SK-N-MC (cell line): ENCODE measurements around the gene XIAP.

Experiments used
- EZH2 ChIP-seq: fragments of 200-600 bp; sonication (generic); IDR thresholded peaks from one replicate; pipeline ENCODE4 v1.6.1; 2017; ENCODE audit warnings: antibody characterized with exemption
- FOXP2 ChIP-seq: optimal IDR thresholded peaks from 2 replicates; pipeline ENCODE3; 2011; ENCODE audit warnings: mild to moderate bottlenecking, moderate library complexity; ENCODE audit not compliant: insufficient read depth; ENCODE audit errors: extremely low read length, control extremely low read depth
- POLR2AphosphoS5 ChIP-seq: IDR thresholded peaks from 2 replicates; pipeline ENCODE4 v1.6.1; 2012; ENCODE audit warnings: mild to moderate bottlenecking, low read depth, low read length, borderline replicate concordance

- TF ChIP-seq FOXP2 (no peak), POLR2AphosphoS5 (no peak), EZH2 (no peak)
These were observed 13.2 kb upstream of the XIAP start for GRCh38 chrX:123846577-123847038.
